Measurements from ENCODE around the gene P2RX6. TPM values are rescaled to one million over a fixed set of nuclear protein-coding genes. Genes with fewer than 3 reads are reported as not detected.
A peak's percentile ranks its signal among the peaks of the same experiment; 100 is the strongest.

The P2RX6 gene
- total and polyA plus RNA-seq, 9 of the 15 experiments (the other 6 are each of a cell fraction or from before 2014, with no cell fraction given): 0.01 to 3.9 (median 1.5) TPM; not detected in 1

DNA sequence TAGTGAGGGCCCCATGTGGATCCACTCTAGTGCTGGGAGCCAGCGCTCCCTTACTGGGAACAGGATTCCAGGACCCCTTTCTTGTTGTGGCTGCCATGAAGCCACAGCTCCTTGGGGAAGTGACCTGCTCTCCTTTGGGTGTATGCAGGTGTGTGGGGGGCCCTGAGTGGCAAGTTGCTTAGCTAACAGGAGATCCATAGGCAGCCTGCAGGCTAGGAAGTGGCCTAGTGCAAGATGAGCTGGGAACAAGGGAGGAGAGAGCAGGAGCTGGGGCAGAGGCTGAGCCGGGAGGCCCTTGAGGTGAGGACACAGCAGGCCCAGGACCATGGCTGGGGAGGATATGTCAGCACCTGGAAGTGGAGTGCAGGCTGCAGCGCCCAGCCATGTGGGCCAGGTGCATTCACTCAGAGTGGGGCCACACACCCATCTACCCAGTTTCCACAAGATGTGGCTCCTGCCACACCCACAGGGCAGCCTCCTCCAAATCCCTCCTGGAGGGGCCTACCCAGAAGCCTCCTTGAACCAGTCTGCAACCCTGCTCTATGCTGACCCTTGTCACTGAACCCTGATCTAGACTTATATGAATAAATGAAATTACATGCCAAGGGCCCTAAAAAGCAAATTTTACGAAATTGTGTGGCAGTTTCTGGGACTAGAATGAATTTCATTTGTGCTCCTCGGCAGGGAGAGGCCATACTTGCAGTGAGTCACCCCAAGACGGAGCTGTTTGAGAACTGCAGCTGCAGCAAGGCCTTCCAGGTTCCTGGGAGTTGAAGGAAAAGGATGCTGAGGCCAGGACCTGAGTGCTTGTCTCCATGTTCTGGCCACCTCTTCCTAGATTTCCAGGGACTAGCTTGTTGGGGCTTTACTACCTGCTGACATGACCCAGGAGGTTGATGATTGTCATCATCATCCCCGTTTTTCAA, 16.3 kb upstream of the P2RX6 start (continued):
- TF ChIP-seq, protein P1, sequence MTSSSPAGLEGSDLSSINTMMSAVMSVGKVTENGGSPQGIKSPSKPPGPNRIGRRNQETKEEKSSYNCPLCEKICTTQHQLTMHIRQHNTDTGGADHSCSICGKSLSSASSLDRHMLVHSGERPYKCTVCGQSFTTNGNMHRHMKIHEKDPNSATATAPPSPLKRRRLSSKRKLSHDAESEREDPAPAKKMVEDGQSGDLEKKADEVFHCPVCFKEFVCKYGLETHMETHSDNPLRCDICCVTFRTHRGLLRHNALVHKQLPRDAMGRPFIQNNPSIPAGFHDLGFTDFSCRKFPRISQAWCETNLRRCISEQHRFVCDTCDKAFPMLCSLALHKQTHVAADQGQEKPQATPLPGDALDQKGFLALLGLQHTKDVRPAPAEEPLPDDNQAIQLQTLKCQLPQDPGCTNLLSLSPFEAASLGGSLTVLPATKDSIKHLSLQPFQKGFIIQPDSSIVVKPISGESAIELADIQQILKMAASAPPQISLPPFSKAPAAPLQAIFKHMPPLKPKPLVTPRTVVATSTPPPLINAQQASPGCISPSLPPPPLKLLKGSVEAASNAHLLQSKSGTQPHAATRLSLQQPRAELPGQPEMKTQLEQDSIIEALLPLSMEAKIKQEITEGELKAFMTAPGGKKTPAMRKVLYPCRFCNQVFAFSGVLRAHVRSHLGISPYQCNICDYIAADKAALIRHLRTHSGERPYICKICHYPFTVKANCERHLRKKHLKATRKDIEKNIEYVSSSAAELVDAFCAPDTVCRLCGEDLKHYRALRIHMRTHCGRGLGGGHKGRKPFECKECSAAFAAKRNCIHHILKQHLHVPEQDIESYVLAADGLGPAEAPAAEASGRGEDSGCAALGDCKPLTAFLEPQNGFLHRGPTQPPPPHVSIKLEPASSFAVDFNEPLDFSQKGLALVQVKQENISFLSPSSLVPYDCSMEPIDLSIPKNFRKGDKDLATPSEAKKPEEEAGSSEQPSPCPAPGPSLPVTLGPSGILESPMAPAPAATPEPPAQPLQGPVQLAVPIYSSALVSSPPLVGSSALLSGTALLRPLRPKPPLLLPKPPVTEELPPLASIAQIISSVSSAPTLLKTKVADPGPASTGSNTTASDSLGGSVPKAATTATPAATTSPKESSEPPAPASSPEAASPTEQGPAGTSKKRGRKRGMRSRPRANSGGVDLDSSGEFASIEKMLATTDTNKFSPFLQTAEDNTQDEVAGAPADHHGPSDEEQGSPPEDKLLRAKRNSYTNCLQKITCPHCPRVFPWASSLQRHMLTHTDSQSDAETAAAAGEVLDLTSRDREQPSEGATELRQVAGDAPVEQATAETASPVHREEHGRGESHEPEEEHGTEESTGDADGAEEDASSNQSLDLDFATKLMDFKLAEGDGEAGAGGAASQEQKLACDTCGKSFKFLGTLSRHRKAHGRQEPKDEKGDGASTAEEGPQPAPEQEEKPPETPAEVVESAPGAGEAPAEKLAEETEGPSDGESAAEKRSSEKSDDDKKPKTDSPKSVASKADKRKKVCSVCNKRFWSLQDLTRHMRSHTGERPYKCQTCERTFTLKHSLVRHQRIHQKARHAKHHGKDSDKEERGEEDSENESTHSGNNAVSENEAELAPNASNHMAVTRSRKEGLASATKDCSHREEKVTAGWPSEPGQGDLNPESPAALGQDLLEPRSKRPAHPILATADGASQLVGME (CRISPR knock-in tag; IDR thresholded peaks at IDR 0.05): 0 out of 2 replicates have a peak, but pooled peaks have one; percentile 40
- TF ChIP-seq ZNF583 (CRISPR knock-in tag; IDR thresholded peaks at IDR 0.05): no peak
- TF ChIP-seq PHTF2 (CRISPR knock-in tag; IDR thresholded peaks at IDR 0.05): 0 out of 2 replicates have a peak, but pooled peaks have one; percentile 20
- TF ChIP-seq, protein P2, sequence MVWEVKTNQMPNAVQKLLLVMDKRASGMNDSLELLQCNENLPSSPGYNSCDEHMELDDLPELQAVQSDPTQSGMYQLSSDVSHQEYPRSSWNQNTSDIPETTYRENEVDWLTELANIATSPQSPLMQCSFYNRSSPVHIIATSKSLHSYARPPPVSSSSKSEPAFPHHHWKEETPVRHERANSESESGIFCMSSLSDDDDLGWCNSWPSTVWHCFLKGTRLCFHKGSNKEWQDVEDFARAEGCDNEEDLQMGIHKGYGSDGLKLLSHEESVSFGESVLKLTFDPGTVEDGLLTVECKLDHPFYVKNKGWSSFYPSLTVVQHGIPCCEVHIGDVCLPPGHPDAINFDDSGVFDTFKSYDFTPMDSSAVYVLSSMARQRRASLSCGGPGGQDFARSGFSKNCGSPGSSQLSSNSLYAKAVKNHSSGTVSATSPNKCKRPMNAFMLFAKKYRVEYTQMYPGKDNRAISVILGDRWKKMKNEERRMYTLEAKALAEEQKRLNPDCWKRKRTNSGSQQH (CRISPR knock-in tag; IDR thresholded peaks at IDR 0.05): peak; percentile 53; the same call in 1 of the 2 replicates
- 0 out of 2 replicates have a peak, but pooled peaks have one; percentile 30 for TF ChIP-seq ZNF41 (CRISPR knock-in tag; conservative IDR thresholded peaks at IDR 0.05)
- 0 out of 2 replicates have a peak, but pooled peaks have one; percentile 5 for TF ChIP-seq ZNF23 (CRISPR knock-in tag; IDR thresholded peaks at IDR 0.05)
- TF ChIP-seq RHOXF2B (CRISPR knock-in tag; conservative IDR thresholded peaks at IDR 0.05): peak; percentile 88
- peak; percentile 75 for TF ChIP-seq ELF4 (CRISPR knock-in tag; IDR thresholded peaks at IDR 0.05)
- TF ChIP-seq, protein P3, sequence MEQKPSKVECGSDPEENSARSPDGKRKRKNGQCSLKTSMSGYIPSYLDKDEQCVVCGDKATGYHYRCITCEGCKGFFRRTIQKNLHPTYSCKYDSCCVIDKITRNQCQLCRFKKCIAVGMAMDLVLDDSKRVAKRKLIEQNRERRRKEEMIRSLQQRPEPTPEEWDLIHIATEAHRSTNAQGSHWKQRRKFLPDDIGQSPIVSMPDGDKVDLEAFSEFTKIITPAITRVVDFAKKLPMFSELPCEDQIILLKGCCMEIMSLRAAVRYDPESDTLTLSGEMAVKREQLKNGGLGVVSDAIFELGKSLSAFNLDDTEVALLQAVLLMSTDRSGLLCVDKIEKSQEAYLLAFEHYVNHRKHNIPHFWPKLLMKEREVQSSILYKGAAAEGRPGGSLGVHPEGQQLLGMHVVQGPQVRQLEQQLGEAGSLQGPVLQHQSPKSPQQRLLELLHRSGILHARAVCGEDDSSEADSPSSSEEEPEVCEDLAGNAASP (IDR thresholded peaks at IDR 0.05): no peak
- TF ChIP-seq, protein P4, sequence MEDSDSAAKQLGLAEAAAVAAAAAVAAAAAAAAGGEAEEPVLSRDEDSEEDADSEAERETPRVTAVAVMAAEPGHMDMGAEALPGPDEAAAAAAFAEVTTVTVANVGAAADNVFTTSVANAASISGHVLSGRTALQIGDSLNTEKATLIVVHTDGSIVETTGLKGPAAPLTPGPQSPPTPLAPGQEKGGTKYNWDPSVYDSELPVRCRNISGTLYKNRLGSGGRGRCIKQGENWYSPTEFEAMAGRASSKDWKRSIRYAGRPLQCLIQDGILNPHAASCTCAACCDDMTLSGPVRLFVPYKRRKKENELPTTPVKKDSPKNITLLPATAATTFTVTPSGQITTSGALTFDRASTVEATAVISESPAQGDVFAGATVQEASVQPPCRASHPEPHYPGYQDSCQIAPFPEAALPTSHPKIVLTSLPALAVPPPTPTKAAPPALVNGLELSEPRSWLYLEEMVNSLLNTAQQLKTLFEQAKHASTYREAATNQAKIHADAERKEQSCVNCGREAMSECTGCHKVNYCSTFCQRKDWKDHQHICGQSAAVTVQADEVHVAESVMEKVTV (CRISPR knock-in tag; IDR thresholded peaks at IDR 0.05): peak; percentile 16; the same call in 1 of the 2 replicates
- TF ChIP-seq SP2 (IDR thresholded peaks at IDR 0.05; ENCODE audit: extremely low read depth, low read depth, low read length, poor library complexity, severe bottlenecking): no peak
- TF ChIP-seq ZNF253 (CRISPR knock-in tag; conservative IDR thresholded peaks at IDR 0.05): 0 out of 2 replicates have a peak, but pooled peaks have one; percentile 46
- TF ChIP-seq SRF (CRISPR knock-in tag; IDR thresholded peaks at IDR 0.05): peak in 1 of 2 experiments; percentile 2; a peak in 1 of 4 replicates

All from K562 (cell line).